IMR-90 (cell line): ENCODE results near the gene PCBP3. TPM values are rescaled to one million over a fixed set of nuclear protein-coding genes. Genes with fewer than 3 reads are reported as not detected.

ENCODE experiments used
- ATAC-seq: fragments of 200-7000 bp; cut with Tn5 transposase; 2 replicates; pipeline ENCODE4 v1.9.1; 2020; ENCODE audit warnings: low read depth, mild to moderate bottlenecking, moderate library complexity
- BruUV-seq: library from RNA; stranded (reverse); fragments of 400-500 nt; replicated peaks from 2 replicates; lab custom pipeline; 2021; lab: Mats Ljungman, UMichigan
- CTCF ChIA-PET: fragments of 300-600 bp; formaldehyde crosslinking; extraction: SDS; loops from one replicate; lab custom pipeline; 2021; ENCODE audit warnings: antibody characterized with exemption; lab: Yijun Ruan, JAX
- POLR2A ChIA-PET: fragments of 300-600 bp; sonication (Branson Sonifier 250); formaldehyde crosslinking; loops from one replicate; lab custom pipeline; 2022; ENCODE audit warnings: antibody characterized with exemption; ENCODE audit not compliant: unreplicated experiment; lab: Charles Lee
- DNase-seq: peaks from one replicate; pipeline ENCODE4 v3.0.0; 2013
- H2AFZ ChIP-seq: replicated peaks from 2 replicates; pipeline ENCODE3; 2013; ENCODE audit warnings: low read length, mild to moderate bottlenecking; ENCODE audit not compliant: poor library complexity
- H2AK5ac ChIP-seq: 2 replicates; pipeline ENCODE4 v1.6.1; 2013; ENCODE audit warnings: low read depth, low read length, inconsistent platforms
- H2AK9ac ChIP-seq: replicated peaks from 2 replicates; pipeline ENCODE3; 2013; ENCODE audit warnings: mild to moderate bottlenecking, low read depth, low read length, moderate library complexity; ENCODE audit not compliant: poor library complexity
- H2BK120ac ChIP-seq: 2 replicates; pipeline ENCODE4 v1.6.1; 2013; ENCODE audit warnings: low read depth, low read length, inconsistent platforms
- H2BK15ac ChIP-seq: 3 replicates; pipeline ENCODE4 v1.6.1; 2013; ENCODE audit warnings: low read depth, low read length, inconsistent platforms
- H2BK20ac ChIP-seq: 2 replicates; pipeline ENCODE4 v1.6.1; 2013; ENCODE audit warnings: low read depth, mild to moderate bottlenecking, inconsistent platforms, low read length, moderate library complexity
- H2BK5ac ChIP-seq: 2 replicates; pipeline ENCODE4 v1.6.1; 2013; ENCODE audit warnings: mild to moderate bottlenecking, low read depth, low read length, inconsistent platforms; ENCODE audit not compliant: poor library complexity, severe bottlenecking
- H3K14ac ChIP-seq: replicated peaks from 2 replicates; pipeline ENCODE4 v1.6.1; 2013; ENCODE audit warnings: low read depth, low read length, inconsistent platforms
- H3K18ac ChIP-seq: 2 replicates; pipeline ENCODE4 v1.6.1; 2013; ENCODE audit warnings: low read depth, low read length, control low read depth
- H3K23ac ChIP-seq: 2 replicates; pipeline ENCODE4 v1.6.1; 2013; ENCODE audit warnings: low read depth, low read length, inconsistent platforms
- H3K27ac ChIP-seq: 2 replicates; pipeline ENCODE4 v1.5.1; 2013; ENCODE audit warnings: mild to moderate bottlenecking, control low read depth, low read length; ENCODE audit not compliant: insufficient read depth
- H3K27me3 ChIP-seq: 2 replicates; pipeline ENCODE4 v1.6.1; 2013; ENCODE audit warnings: low read length; ENCODE audit not compliant: control insufficient read depth, insufficient read depth
- H3K36me3 ChIP-seq: 2 replicates; pipeline ENCODE4 v1.6.1; 2013; ENCODE audit warnings: low read length, mixed read lengths; ENCODE audit not compliant: control insufficient read depth, insufficient read depth
- H3K4ac ChIP-seq: 2 replicates; pipeline ENCODE4 v1.6.1; 2013; ENCODE audit warnings: low read depth, low read length, inconsistent platforms
- H3K4me1 ChIP-seq: 2 replicates; pipeline ENCODE4 v1.6.1; 2013; ENCODE audit warnings: low read length, mixed read lengths; ENCODE audit not compliant: control insufficient read depth, insufficient read depth
- H3K4me2 ChIP-seq: 2 replicates; pipeline ENCODE4 v1.6.1; 2013; ENCODE audit warnings: low read depth, mild to moderate bottlenecking, control low read depth, low read length, moderate library complexity
- H3K4me3 ChIP-seq: 2 replicates; pipeline ENCODE4 v1.5.1; 2013; ENCODE audit warnings: low read depth, mild to moderate bottlenecking, control low read depth, low read length, moderate library complexity; ENCODE audit not compliant: insufficient read depth
- H3K56ac ChIP-seq: 2 replicates; pipeline ENCODE4 v1.6.1; 2013; ENCODE audit warnings: low read length, inconsistent platforms; ENCODE audit not compliant: insufficient read depth; ENCODE audit errors: extremely low read depth
- H3K79me1 ChIP-seq, 2 experiments: 2 replicates each; pipeline ENCODE4 v1.6.1; 2013; ENCODE audit warnings: low read length in 2 of 2, inconsistent platforms in 1 of 2, low read depth in 1 of 2
- H3K9ac ChIP-seq: 2 replicates; pipeline ENCODE4 v1.6.1; 2013; ENCODE audit warnings: low read depth, low read length, control low read depth
- H3K9me1 ChIP-seq: 2 replicates; pipeline ENCODE4 v1.6.1; 2013; ENCODE audit warnings: low read length, inconsistent platforms; ENCODE audit not compliant: insufficient read depth
- H3K9me3 ChIP-seq: 2 replicates; pipeline ENCODE4 v1.6.1; 2013; ENCODE audit warnings: low read length; ENCODE audit not compliant: control insufficient read depth, insufficient read depth
- H4K20me1 ChIP-seq: 2 replicates; pipeline ENCODE4 v1.6.1; 2013; ENCODE audit warnings: low read length, inconsistent platforms; ENCODE audit not compliant: insufficient read depth
- H4K5ac ChIP-seq: 2 replicates; pipeline ENCODE4 v1.6.1; 2013; ENCODE audit warnings: mild to moderate bottlenecking, low read depth, low read length, control low read depth
- H4K8ac ChIP-seq, 2 experiments: 2 replicates each; pipeline ENCODE4 v1.6.1; 2013; ENCODE audit warnings: low read depth in 2 of 2, low read length in 2 of 2, control low read depth in 1 of 2, inconsistent platforms in 1 of 2
- H4K91ac ChIP-seq: 2 replicates; pipeline ENCODE4 v1.6.1; 2013; ENCODE audit warnings: low read depth, low read length, inconsistent platforms; ENCODE audit not compliant: insufficient read depth
- BHLHE40 ChIP-seq: fragments of 150-350 bp; IDR thresholded peaks from 2 replicates; pipeline ENCODE4 v1.6.1; 2016; ENCODE audit warnings: mild to moderate bottlenecking, low read depth, low read length
- CHD1 ChIP-seq: IDR thresholded peaks from 2 replicates; pipeline ENCODE4 v1.6.1; 2012; ENCODE audit warnings: low read depth, low read length, improper control_type of control experiment
- MAFK ChIP-seq: IDR thresholded peaks from 2 replicates; pipeline ENCODE4 v1.6.1; 2012; ENCODE audit warnings: low read depth, low read length, improper control_type of control experiment
- MAZ ChIP-seq: IDR thresholded peaks from 2 replicates; pipeline ENCODE4 v1.6.1; 2012; ENCODE audit warnings: low read depth, mild to moderate bottlenecking, low read length, improper control_type of control experiment, moderate library complexity, borderline replicate concordance
- NFE2L2 ChIP-seq: fragments of 150-350 bp; IDR thresholded peaks from 2 replicates; pipeline ENCODE4 v1.6.1; 2016; ENCODE audit warnings: low read depth, mild to moderate bottlenecking, low read length
- POLR2A ChIP-seq: IDR thresholded peaks from 2 replicates; pipeline ENCODE4 v1.6.1; 2012; ENCODE audit warnings: mild to moderate bottlenecking, low read depth, low read length
- RCOR1 ChIP-seq: IDR thresholded peaks from 2 replicates; pipeline ENCODE4 v1.6.1; 2012; ENCODE audit warnings: mild to moderate bottlenecking, low read length, improper control_type of control experiment; ENCODE audit not compliant: insufficient replicate concordance
- SMC3 ChIP-seq: fragments of 150-350 bp; IDR thresholded peaks from 2 replicates; pipeline ENCODE4 v1.6.1; 2016; ENCODE audit warnings: low read depth, mild to moderate bottlenecking, antibody characterized with exemption, low read length, moderate library complexity
- WGBS, 2 experiments: methylation state at CpG; one replicate each; pipeline versions ENCODE4 v1.1.5 to v1.1.7; 2013; ENCODE audit warnings: missing lambda C conversion rate in 2 of 2; ENCODE audit not compliant: insufficient read length in 1 of 2; ENCODE audit errors: extremely low coverage in 2 of 2; 5-methylcytosine and 5-hydroxymethylcytosine counted together
- dilution Hi-C: fragments of 300-500 bp; cut with HindIII; formaldehyde crosslinking; loops from one replicate; pipeline ENCODE4 v1.14.3; 2018; ENCODE audit warnings: low sequenced_read_pairs; ENCODE audit not compliant: unreplicated experiment
- in situ Hi-C: fragments of 300-500 bp; cut with MboI; formaldehyde crosslinking; loops from 3 replicates; pipeline ENCODE4 v1.14.3; 2019; ENCODE audit warnings: low sequenced_read_pairs, inconsistent platforms, mixed read lengths
- intact Hi-C: fragments of 100-400 bp; cut with micrococcal nuclease; formaldehyde crosslinking; loops from 2 replicates; pipeline ENCODE4 v1.10.0; 2022
- polyA plus RNA-seq, 3 experiments: library from polyadenylated mRNA; depleted of rRNA; stranded (reverse); fragments of >200 nt; gene quantifications; 2 replicates each; pipeline ENCODE4 v1.2.3, GENCODE V29; 2012; ENCODE audit warnings: low replicate concordance in 1 of 3
- total RNA-seq: library from RNA; depleted of rRNA; stranded (reverse); fragments of >200 nt; gene quantifications from 2 replicates; pipeline ENCODE4 v1.2.3, GENCODE V29; 2012
- TF ChIP-seq, protein P1 (sequence below): conservative IDR thresholded peaks from 2 replicates; pipeline ENCODE4 v1.5.1; 2012; ENCODE audit warnings: mild to moderate bottlenecking, low read depth, low read length, improper control_type of control experiment

The PCBP3 gene
- total and polyA plus RNA-seq, 2 of the 4 experiments (the other 2 are of a cell fraction) = 2.9 to 3.9 TPM

DNA sequence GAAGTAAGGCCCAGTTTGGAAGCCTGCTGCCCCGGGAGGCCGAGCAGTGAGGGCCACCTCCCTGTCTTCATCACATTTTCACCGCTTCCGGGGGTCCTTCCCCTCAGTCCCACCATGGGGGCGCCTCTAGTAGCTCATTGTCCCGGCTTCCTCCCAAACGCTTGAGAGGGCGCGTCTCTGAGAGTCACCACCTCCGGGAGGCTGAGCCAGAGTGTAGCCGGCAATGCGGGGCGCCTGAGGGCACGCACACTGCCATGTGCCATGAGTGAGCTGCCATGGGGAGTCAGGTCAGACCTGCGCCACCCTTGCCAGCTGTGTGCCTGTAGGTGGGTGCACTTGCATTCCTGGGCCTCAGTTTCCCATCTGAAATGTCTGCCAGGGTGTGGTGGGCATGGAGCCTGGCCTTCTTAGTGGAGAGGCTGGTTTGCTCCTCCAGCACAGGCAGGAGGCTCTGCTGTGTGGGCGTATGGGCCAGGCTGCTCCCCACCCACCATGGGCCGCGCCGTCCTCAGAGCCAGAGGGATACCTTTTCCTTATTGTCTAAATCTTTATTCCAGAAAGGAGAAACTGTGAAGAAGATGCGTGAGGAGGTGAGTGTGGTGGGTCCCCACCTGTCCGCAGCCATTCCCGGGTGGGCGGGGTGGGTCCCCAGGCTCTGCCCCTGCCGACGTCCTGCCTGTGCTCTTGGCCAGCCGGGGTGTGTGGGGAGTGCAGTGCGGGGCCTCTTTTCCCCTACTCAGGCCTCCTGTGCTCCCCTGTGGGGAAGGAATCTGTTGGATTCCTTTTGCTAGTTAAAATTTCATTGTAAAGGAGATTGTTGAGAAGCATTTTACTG lies 256.7 kb downstream of the PCBP3 start:
- H2BK5ac ChIP-seq = no peak overlapping the region
- no peak overlapping the region for H3K4me2 ChIP-seq
- H3K9me3 ChIP-seq = no peaks in the 10 kb centered on the region
- TF ChIP-seq RCOR1 (no peak), CHD1 (no peak), MAZ (no peak), POLR2A (no peak), MAFK (no peak), NFE2L2 (no peak), SMC3 (no peak), BHLHE40 (no peak)
- TF ChIP-seq, protein P1, sequence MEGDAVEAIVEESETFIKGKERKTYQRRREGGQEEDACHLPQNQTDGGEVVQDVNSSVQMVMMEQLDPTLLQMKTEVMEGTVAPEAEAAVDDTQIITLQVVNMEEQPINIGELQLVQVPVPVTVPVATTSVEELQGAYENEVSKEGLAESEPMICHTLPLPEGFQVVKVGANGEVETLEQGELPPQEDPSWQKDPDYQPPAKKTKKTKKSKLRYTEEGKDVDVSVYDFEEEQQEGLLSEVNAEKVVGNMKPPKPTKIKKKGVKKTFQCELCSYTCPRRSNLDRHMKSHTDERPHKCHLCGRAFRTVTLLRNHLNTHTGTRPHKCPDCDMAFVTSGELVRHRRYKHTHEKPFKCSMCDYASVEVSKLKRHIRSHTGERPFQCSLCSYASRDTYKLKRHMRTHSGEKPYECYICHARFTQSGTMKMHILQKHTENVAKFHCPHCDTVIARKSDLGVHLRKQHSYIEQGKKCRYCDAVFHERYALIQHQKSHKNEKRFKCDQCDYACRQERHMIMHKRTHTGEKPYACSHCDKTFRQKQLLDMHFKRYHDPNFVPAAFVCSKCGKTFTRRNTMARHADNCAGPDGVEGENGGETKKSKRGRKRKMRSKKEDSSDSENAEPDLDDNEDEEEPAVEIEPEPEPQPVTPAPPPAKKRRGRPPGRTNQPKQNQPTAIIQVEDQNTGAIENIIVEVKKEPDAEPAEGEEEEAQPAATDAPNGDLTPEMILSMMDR = no peak
- H2AK5ac ChIP-seq = no peak overlapping the region; the same call in 1 of the 2 replicates
- intact Hi-C loops (no loop called here), in situ Hi-C loops (no loop called here), dilution Hi-C loops (no loop called here)
- H3K23ac ChIP-seq = no peak overlapping the region
- no peak overlapping the region for H2BK120ac ChIP-seq
- peak overlapping the region; percentile 19 for H2AK9ac ChIP-seq
- no peaks in the 10 kb centered on the region; the same call in 1 of the 2 replicates for H4K20me1 ChIP-seq
- no peak overlapping the region for H3K27ac ChIP-seq
- ChIA-PET CTCF (no interaction called here), POLR2A (no interaction called here)
- no peak overlapping the region for H4K8ac ChIP-seq
- no peak overlapping the region for H3K14ac ChIP-seq
- H3K4ac ChIP-seq = no peak overlapping the region
- ATAC-seq (no peak), DNase-seq (no peak)
- no peaks in the 10 kb centered on the region for H3K4me1 ChIP-seq
- H2BK20ac ChIP-seq = no peak overlapping the region
- no peaks in the 10 kb centered on the region for H3K9me1 ChIP-seq
- H2BK15ac ChIP-seq = no peak overlapping the region
- H2AFZ ChIP-seq = no peak overlapping the region
- no peak overlapping the region for H4K91ac ChIP-seq
- H3K79me1 ChIP-seq = no peaks in the 10 kb centered on the region
- H4K5ac ChIP-seq = no peak overlapping the region
- no peak overlapping the region for H3K56ac ChIP-seq
- H3K4me3 ChIP-seq = no peak overlapping the region
- BruUV-seq = no TSS peak
- peaks cover 6% of the 10 kb centered on the region; the same call in 1 of the 2 replicates for H3K36me3 ChIP-seq
- H3K9ac ChIP-seq = no peak overlapping the region
- 85% methylated on average over 6 of the region's 27 CpGs; no CpG with 5 or more reads in 1 of the 2 experiments for WGBS, 2 experiments
- H3K18ac ChIP-seq = no peak overlapping the region
- H3K27me3 ChIP-seq = no peaks in the 10 kb centered on the region; the same call in 1 of the 2 replicates
